HG03280 (cell line): ENCODE data around the gene INTS6.

Source experiments
- ATAC-seq: cut with Tn5 transposase; IDR thresholded peaks from one replicate; pipeline ENCODE4 v1.9.1; 2021; ENCODE audit warnings: mild to moderate bottlenecking, moderate library complexity; ENCODE audit not compliant: unreplicated experiment

INTS6 gene

GRCh38 chr13:51347099-51347498 is 105.7 kb downstream of the INTS6 start:
- no peak for ATAC-seq

GRCh38 chr13:51346397-51346796 is 106.4 kb downstream of the INTS6 start:
- ATAC-seq = no peak

- no peak for ATAC-seq
Measured at GRCh38 chr13:51343475-51343874, 109.4 kb downstream of the INTS6 start.

GRCh38 chr13:51342706-51343105 is 110.1 kb downstream of the INTS6 start:
- no peak for ATAC-seq

- no peak for ATAC-seq
Measured at GRCh38 chr13:51341791-51342190, 111.0 kb downstream of the INTS6 start.

- no peak for ATAC-seq
Measured at GRCh38 chr13:51341232-51341631, 111.6 kb downstream of the INTS6 start.

- ATAC-seq = no peak
Measured at GRCh38 chr13:51339952-51340732, 112.7 kb downstream of the INTS6 start.

GRCh38 chr13:51339354-51339753 is 113.5 kb downstream of the INTS6 start, which contains the start of gene SERPINE3:
SERPINE3 (plus strand) TSS chr13:51339691; CDS start chr13:51341092, 1,401 bp downstream.
- no peak for ATAC-seq

- ATAC-seq = no peak
Measured at GRCh38 chr13:51336746-51337145, 116.1 kb downstream of the INTS6 start.

- no peak for ATAC-seq
Measured at GRCh38 chr13:51333826-51334225, 119.0 kb downstream of the INTS6 start.

- no peak for ATAC-seq
Measured at GRCh38 chr13:51333421-51333820, 119.4 kb downstream of the INTS6 start.

GRCh38 chr13:51332566-51333361 is 120.1 kb downstream of the INTS6 start:
- no peak for ATAC-seq

GRCh38 chr13:51331354-51331861 is 121.4 kb downstream of the INTS6 start:
- no peak for ATAC-seq

GRCh38 chr13:51330791-51331190 is 122.0 kb downstream of the INTS6 start:
- ATAC-seq = no peak

- ATAC-seq = no peak
Measured at GRCh38 chr13:51329606-51330005, 123.2 kb downstream of the INTS6 start.

- ATAC-seq = no peak
Measured at GRCh38 chr13:51328488-51328887, 124.3 kb downstream of the INTS6 start.

- no peak for ATAC-seq
Measured at GRCh38 chr13:51327961-51328360, 124.9 kb downstream of the INTS6 start.

GRCh38 chr13:51326777-51327176 is 126.1 kb downstream of the INTS6 start:
- ATAC-seq = no peak

GRCh38 chr13:51325837-51326236 is 127.0 kb downstream of the INTS6 start:
- no peak for ATAC-seq

GRCh38 chr13:51324714-51325420 is 128.0 kb downstream of the INTS6 start:
- ATAC-seq = no peak

GRCh38 chr13:51323824-51324511 is 128.9 kb downstream of the INTS6 start:
- no peak for ATAC-seq
